Upper lobe of left lung (tissue), 4 donors: ENCODE results near the gene SEC31A.

Source experiments
- CTCF ChIP-seq, 6 experiments: fragments of 450-650 bp in 4 of 6; fragments of 200-600 bp in 2 of 6; sonication (generic) in 2 of 6; IDR thresholded peaks; one replicate each; pipeline ENCODE4 v1.5.1; 2016 to 2019; ENCODE audit warnings: antibody characterized with exemption in 6 of 6
- EP300 ChIP-seq, 4 donors: sonication (generic); formaldehyde crosslinking; IDR thresholded peaks; one replicate each; pipeline ENCODE4 v1.5.1; 2017; ENCODE audit warnings: antibody characterized with exemption in 4 of 4, control low read depth in 2 of 4
- POLR2A ChIP-seq, 4 donors: fragments of 450-650 bp; IDR thresholded peaks; one replicate each; pipeline ENCODE4 v1.5.1; 2016 to 2017; ENCODE audit warnings: antibody characterized with exemption in 4 of 4, mild to moderate bottlenecking in 2 of 4

- TF ChIP-seq CTCF (IDR thresholded peaks at IDR 0.05) (no peak), POLR2A (IDR thresholded peaks at IDR 0.05) (no peak), EP300 (IDR thresholded peaks at IDR 0.05) (no peak)
Measured at GRCh38 chr4:82774711-82775171, 116.2 kb downstream of the SEC31A start.
